GM12801 (cell line): Measurements from ENCODE around the gene ARHGAP40.

ENCODE experiments used
- CTCF ChIP-seq: IDR thresholded peaks from one replicate; pipeline ENCODE4 v1.5.1; 2011; ENCODE audit warnings: control low read depth; ENCODE audit not compliant: insufficient read length; ENCODE audit errors: extremely low read depth

ARHGAP40 gene

GRCh38 chr20:38601216-38602184 lies at the start of gene ARHGAP40:
Gene ARHGAP40, plus strand, starts transcription at chr20:38601809.
- TF ChIP-seq CTCF, result no peak

- no peak for TF ChIP-seq CTCF
These were observed 46.6 kb upstream of the ARHGAP40 start for GRCh38 chr20:38554986-38555385.

- TF ChIP-seq CTCF, result no peak
These were observed 46.2 kb upstream of the ARHGAP40 start for GRCh38 chr20:38555395-38555794.

GRCh38 chr20:38557174-38557573 lies 44.4 kb upstream of the ARHGAP40 start:
- no peak for TF ChIP-seq CTCF

- no peak for TF ChIP-seq CTCF
These were observed 42.8 kb upstream of the ARHGAP40 start for GRCh38 chr20:38558596-38559360.

- TF ChIP-seq CTCF, result no peak
These were observed 41.8 kb upstream of the ARHGAP40 start for GRCh38 chr20:38559764-38560163.

GRCh38 chr20:38563802-38564431 lies 37.7 kb upstream of the ARHGAP40 start:
- TF ChIP-seq CTCF, result no peak
